Measurements from ENCODE around the gene C1orf94. TPM values are rescaled to one million over a fixed set of nuclear protein-coding genes. Genes with fewer than 3 reads are reported as not detected.

C1orf94 gene
- total RNA-seq, 4 donors from 2014 or later = not detected

DNA sequence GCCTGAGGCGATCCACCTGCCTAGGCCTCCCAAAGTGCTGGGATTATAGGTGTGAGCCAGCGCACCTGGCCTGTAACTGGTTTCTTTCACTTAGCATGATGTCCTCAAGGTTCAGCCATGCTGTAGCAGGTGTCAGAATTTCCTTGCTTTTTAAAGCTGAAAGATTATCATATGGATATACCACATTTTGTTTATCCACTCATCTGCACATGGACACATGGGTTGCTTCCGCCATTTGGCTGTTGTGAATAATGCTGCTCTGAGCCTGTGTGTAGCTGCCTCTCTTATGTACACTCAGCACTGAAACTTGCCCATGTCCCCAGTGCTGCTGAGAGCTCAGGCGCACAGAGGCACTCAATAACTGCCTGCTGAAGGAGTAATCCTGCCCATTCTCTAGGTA is 23.5 kb upstream of the C1orf94 start:
- TF ChIP-seq, protein P1, sequence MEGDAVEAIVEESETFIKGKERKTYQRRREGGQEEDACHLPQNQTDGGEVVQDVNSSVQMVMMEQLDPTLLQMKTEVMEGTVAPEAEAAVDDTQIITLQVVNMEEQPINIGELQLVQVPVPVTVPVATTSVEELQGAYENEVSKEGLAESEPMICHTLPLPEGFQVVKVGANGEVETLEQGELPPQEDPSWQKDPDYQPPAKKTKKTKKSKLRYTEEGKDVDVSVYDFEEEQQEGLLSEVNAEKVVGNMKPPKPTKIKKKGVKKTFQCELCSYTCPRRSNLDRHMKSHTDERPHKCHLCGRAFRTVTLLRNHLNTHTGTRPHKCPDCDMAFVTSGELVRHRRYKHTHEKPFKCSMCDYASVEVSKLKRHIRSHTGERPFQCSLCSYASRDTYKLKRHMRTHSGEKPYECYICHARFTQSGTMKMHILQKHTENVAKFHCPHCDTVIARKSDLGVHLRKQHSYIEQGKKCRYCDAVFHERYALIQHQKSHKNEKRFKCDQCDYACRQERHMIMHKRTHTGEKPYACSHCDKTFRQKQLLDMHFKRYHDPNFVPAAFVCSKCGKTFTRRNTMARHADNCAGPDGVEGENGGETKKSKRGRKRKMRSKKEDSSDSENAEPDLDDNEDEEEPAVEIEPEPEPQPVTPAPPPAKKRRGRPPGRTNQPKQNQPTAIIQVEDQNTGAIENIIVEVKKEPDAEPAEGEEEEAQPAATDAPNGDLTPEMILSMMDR (IDR thresholded peaks at IDR 0.05; ENCODE audit: low read depth) = no peak

DNA sequence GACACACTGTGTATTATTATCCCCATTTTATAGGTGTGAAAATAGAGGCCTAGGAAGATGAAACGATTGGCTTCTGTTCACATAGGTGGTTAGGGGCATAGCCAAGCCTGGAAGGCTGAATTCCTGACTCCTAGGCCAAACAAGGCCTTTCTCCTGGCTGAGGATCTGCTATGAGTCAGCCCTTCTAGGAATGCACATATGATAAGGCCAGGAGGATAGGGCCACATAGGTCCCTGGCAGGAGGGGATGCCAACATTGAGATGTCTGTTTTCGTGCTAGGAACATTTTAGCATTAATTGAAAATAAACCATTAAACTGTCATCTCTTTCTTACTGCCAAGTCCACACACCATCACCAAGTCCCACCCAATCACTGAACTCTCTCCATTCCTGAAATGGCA is 20.8 kb upstream of the C1orf94 start:
- TF ChIP-seq, protein P1 (IDR thresholded peaks at IDR 0.05; ENCODE audit: low read depth) = no peak

DNA sequence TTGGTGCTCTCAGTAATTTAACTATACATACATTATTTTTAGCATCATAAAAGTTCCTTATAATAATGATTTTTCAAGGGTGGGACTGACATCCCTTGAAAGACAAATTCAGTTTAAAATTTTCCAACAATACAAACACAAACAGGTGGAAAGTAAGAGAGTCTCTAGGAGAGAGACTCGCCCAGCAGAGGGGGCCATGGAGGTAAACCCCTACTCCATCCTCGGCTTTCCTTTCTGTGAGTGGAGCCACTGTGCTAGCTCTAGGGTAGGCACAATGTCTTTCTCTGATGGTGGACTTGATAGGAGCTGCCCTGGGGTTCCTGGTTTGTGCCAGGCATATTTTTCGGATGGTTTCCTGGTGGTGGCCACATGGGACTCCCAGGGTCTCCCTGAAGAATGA is 20.0 kb upstream of the C1orf94 start:
- TF ChIP-seq, protein P1 (IDR thresholded peaks at IDR 0.05; ENCODE audit: low read depth) = no peak

DNA sequence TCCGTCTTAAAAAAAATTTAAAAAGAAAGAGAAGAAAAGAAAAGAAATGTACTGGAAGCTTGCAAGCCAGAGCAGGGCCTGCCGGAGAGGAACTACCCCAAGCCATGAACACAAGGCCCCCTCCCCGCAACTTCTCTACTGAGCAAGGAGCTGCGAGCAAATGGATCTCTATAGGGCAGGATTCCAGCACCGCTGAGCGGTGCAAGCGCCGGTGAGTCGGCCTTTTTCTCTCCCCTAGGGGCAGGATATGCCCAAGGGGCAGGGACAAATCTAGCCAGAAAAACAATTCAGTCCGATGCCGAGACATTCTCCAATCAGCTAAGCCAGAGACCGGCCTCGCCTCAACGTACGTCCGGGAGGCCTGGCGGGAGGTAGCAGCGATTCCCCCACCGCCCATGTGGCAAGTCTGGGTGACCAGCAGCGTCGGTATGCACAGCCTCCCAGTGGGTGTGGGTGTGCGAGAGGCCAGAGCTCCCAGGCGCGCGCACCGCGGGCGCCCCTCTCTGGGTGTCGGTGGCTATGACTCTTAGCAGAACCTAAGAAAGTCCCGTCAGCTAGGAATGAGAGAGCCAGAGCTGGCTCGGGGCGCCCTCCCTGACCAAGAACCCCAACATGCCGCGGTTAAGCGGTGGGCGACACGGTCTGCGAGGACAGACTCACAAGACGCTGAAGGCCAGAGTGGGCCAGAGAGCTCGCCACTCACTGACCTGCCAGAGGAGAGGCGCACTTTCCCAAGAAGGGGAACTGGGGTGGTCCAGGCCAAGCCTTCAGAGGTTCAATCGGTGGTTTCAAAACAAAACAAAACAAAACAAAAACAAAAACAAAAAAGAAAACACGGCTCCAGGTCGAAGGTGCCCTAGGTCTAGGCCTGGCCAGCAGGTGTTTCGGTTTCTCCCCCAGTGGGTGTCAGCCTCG is 13.6 kb upstream of the C1orf94 start:
- TF ChIP-seq, protein P1 (IDR thresholded peaks at IDR 0.05; ENCODE audit: low read depth) = no peak

DNA sequence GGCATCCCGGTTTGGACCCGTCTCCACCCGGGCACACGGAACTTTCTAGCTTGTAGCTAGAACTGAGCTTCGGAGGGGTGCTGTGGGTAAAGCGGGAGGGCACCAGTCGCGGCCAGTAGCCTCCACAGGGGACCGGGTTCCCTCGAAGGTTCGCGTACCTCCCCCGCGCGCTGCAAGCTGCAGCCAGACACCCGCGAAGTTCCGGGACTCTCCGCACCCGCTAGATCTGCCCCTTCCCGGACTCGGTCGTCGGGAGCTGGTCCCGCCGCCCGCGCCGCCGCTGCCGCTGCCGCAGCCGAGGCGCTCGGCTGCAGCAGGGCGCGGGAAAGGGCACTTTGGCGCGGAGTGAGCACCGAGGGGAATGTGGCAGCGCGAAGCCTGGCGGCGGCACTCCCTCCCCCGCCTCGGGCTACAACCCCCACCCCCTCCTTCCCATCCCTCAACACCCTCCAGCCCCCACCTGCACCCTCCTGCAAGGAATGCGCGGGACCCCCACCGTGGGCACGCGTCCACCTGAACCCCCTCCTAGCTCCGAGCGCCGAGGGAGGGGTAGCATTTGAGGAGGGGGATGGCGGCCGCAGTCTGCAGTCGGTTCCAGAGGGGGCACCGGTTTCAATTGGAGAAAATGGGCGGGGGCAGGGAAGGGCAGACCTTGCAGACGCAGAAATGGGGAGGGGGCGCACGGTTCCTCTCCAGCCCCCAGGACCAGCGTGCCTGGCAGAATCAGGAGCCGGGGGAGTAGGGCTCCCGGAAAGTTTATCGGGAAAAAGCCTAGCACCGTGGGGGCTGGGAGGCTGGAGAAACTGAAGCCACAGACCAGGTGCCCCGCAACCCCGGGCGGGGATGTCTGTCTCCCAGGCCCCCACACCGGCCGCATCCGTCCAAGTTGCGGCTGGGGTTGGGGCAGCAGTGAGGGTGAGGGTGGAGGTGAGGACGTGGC is 12.6 kb upstream of the C1orf94 start:
- TF ChIP-seq, protein P1 (IDR thresholded peaks at IDR 0.05; ENCODE audit: low read depth) = no peak

DNA sequence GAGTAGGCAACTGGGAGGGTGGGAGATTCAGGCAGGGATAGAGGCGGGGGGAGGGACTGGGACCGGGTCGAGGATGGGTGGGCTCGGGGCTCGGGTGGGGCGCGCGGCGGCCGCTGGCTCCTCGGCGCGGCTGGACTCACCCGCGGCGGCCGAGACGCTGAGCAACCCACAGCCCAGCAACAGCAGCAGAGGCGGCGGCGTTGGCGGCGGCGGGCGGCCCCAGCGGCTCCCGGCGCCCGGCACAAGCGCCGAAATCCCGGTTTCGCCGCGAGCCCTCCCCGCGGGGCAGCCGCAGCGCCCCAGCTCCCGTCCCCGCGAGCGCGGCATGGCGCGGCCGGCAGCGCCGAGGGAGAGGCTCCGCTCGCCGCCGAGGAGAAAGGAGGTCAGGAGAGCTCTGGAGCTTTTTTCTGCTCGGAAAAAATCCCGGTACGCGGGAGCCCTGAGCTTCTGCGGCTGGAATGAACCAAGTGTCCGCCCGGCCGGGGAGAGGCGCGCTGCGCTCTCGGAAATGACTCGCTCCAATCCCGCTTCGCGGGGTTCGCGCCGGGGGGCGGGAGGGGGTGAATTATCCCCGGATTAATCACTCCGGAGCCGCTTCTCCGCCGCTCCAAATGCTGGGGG is 11.8 kb upstream of the C1orf94 start, which contains the start of gene CSMD2:
CSMD2 (minus strand) TSS at position 460 of the 621 bp plus-strand sequence; CDS start at position 327, 133 bp downstream.
- TF ChIP-seq, protein P1 (IDR thresholded peaks at IDR 0.05; ENCODE audit: low read depth) = no peak
